HG02642 (cell line): Measurements from ENCODE around the gene MPHOSPH8.
"Not testable (repeated sequence)": the region's sequence is repeated elsewhere in the genome, so short reads cannot be mapped to it uniquely, and the experiment has no call there.

Source experiments
- ATAC-seq: cut with Tn5 transposase; IDR thresholded peaks from one replicate; pipeline ENCODE4 v1.9.1; 2021; ENCODE audit warnings: mild to moderate bottlenecking; ENCODE audit not compliant: unreplicated experiment, poor library complexity

Gene MPHOSPH8

GRCh38 chr13:19622193-19622592, 11.3 kb upstream of the MPHOSPH8 start:
- ATAC-seq = no peak

- no peak for ATAC-seq
Observed at GRCh38 chr13:19624265-19624664, 9.2 kb upstream of the MPHOSPH8 start.

- no peak for ATAC-seq
Observed at GRCh38 chr13:19632915-19633478, 462 bp upstream of the MPHOSPH8 start.

DNA sequence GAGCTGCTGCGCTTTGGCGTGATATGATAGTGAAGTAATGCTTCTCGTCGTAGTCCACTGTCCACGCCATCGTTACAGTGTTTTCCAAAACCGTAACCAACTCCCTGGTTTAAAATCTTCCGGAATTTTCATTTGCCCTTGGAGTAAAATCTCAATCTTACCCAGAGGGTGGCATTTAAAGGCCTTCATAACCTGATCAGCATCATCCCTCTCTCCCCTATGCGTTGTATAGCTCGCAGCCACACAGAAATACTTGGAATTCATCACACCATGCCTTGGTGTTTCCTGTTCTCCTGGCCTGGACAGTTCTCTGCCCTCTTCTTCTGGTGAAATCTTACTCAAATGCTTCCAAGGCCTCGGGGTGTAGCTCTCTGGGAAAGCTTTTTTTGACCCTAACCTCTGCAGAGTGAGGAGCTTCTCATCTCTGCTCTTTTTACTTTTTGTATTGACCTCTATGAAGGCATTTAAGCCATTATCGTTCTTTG, 839 bp downstream of the MPHOSPH8 start:
- ATAC-seq = no peak

DNA sequence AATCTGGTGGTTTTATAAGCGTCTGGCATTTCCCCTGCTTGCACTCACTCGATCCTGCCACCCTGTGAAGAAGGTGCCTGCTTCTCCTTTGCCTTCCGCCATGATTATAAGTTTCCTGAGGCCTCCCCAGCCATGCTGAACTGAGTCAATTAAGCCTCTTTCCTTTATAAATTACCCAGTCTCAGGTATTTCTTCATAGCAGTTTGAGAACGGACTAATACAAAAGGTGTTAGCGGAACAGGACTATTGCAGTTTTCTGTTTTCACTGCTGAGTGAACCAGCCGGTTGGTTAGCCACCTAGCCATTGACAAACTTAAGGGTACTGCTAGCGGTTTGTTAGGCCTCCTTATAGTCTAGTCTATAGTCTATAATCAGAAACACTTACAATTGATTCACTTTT, 2.5 kb downstream of the MPHOSPH8 start:
- ATAC-seq = not testable (repeated sequence)

DNA sequence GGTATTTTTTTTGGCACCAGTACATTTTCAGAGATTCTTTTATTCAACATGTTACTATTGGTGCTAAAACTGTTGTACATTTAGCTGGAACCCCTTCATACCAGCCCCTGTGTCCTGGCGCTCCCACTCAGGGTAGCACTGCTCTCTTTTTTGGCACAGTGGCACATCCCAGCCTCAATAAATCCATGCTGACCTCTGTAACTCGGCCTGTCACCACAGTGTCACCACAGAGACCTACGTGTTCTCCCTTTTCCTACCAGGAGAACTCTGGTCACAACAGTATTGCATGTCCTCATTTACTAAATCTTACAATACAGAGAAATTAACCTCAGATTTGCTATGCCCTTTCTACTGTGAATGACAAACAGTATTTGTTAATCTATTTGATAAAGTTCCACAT, 10.2 kb downstream of the MPHOSPH8 start:
- ATAC-seq = no peak

GRCh38 chr13:19645000-19645399, 11.5 kb downstream of the MPHOSPH8 start:
- ATAC-seq = peak; percentile 52

DNA sequence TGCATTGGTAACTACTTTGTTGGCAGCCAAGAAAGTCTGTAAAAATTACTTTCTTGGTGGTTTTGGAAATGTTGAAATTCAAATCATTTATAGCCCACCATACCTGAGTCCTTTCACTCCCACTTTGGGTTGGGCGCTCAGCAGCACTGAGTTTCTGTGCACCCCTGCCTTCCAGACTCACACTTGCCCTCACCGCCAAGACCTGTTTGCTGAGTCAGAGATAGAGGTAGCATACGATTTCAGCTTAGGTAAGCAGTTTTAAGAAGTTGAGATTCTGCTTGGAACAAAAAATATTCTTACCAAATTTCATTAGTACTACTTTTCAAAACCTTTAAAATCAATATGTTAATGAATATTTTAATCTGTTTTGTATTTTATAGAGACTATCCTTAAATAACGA, 12.6 kb downstream of the MPHOSPH8 start:
- ATAC-seq = no peak

DNA sequence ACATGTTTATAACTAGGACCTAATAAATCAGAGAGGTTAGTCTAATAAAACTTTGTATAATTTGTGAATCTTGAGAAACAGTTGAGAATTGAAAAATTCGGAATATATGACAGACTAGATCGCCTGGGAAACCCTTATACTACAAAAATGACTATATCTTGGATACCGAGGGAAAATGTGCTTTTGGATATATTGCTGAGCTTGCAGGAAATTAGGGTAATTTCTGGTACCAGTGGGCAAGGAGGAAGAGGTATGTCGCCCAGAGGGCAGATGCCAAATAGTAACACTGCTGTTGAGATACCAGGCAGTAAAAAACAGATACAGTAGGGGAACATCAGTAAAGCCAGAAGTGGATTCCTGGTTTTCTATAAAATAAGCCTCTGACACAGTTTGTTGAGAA, 17.3 kb downstream of the MPHOSPH8 start:
- no peak for ATAC-seq

GRCh38 chr13:19657872-19658591, 24.6 kb downstream of the MPHOSPH8 start:
- no peak for ATAC-seq

DNA sequence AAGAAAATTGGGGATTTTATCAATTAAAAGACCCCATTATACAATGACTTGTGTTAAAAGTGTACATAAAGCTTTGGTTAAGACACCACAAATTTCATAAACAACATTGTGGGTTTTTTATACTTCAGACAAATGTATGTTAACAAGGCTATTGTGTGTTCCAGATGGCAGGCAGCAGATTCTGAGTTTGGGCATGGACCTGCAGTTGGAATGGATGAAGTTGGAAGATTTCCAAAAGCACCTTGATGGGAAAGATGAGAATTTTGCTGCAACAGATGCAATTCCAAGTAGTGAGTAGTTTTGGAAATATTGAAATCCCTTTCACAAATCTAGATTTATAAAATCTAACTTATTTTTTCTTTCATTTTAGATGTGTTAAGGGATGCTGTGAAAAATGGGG, 25.4 kb downstream of the MPHOSPH8 start:
- no peak for ATAC-seq

DNA sequence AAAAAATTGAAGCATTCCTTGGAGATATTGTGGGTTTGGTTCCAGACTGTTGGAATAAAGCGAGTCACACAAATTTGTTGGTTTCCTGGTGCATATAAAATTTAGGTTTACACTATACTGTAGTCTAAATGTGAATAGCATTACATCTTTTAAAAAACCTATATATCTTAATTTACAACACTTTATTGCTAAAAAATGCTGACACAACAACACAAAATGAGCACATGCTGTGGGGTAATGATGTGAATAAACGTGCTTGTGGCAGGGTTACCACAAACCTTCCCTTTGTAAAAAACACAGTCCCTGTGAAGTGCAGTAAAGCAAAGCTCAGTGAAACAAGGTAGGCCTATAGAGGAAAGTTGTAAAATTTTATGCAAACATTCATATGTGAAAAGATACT, 27.7 kb downstream of the MPHOSPH8 start:
- ATAC-seq = no peak

- no peak for ATAC-seq
Observed at GRCh38 chr13:19661561-19661960, 28.1 kb downstream of the MPHOSPH8 start.

DNA sequence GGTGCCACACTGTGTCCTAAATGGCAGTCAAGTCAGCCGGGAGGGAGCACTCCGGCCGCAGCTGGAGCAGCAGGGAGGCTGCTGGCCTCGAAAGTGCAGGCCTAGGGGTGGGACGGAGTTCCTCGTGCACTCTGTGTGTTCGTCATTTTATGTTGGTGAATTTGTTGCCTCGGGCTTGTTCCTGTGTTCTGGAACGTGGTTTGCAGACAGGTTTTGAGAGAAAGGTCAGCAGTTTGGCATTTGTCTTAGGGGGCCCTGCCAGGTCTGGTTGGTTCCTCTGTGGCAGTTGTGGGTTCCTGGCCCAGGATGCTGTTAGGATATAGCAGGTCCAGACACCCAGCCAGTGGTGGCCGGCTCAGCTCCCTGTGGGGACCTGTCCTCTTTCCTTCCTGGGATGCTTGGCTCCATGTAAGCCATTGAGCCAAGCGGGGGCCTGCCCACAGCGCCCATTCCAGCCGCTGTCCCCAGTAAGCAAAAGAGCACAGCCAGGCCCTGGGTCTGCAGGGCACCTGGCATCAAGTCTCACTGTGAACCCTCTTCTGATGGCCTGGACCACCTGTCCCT, 30.0 kb downstream of the MPHOSPH8 start:
- ATAC-seq = no peak

DNA sequence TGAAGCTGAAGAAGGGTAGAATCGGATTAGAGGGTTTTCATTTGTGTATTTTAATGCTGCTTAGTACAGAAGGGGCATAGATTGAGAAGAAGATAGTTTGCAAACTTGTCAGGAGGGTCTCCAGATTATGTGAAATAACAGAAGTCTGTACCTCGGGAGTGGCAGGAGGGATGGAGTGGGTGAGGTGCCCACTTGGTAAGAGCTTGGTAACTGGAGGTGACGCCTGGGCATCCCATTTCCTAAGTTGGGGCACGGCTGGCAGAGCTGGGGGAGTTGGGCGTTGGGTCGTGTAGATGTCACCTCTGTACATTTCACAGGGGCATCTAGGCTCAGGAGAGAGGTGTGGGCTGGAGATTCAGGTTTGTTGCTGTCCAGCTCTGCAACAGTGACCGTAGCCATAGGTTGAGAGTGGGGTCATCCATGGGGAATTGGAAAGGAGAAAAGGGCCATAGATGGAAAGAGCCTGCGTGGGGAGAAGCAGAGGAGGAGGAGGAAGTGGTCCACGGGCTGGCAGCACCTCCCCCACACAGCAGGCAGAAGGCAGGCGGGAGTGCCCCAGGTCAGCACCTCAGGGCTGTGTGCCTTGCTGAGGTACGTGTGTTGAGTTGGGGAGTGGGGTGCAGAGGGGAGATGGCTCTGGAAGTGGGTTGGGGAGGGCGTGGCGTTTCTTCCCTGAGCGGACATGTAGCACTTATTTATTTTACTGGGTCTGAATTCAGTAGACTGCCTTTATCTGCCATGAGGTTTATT, 31.2 kb downstream of the MPHOSPH8 start:
- no peak for ATAC-seq

DNA sequence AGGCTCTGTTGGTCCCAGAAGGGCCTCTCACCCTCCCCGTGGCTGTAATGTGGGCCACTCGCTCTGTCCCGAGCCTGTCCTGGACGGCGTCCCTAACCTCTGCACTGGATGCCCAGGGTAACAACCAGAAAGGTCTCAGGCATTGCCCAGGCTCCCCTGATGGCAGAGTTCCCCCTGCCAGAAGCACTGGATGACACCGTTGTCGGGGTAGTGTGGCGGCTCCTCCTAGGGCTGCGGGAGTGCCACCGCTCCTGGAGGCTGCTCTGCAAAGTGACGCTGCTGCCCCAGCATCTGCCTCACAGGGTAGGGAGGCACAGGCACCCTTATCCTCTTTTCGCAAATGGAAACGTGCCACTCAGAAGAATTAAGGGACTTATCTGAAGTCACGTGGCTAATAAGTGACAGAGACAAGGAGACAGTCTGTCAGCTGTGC, 32.0 kb downstream of the MPHOSPH8 start:
- no peak for ATAC-seq

GRCh38 chr13:19668778-19669177, 35.3 kb downstream of the MPHOSPH8 start:
- ATAC-seq = no peak

GRCh38 chr13:19670147-19670546, 36.7 kb downstream of the MPHOSPH8 start:
- no peak for ATAC-seq

- no peak for ATAC-seq
Observed at GRCh38 chr13:19672990-19673389, 39.5 kb downstream of the MPHOSPH8 start.

- no peak for ATAC-seq
Observed at GRCh38 chr13:19673473-19674430, 40.3 kb downstream of the MPHOSPH8 start.
